Stimulated activated CD8-positive, alpha-beta memory T cell treated with anti-CD3 and anti-CD28 coated beads, Interleukin-2, amount 100 ng/mL, for 48 hours (primary cell): Measurements from ENCODE around the gene CAB39.
"Not testable (repeated sequence)": the region's sequence is repeated elsewhere in the genome, so short reads cannot be mapped to it uniquely, and the experiment has no call there.

Experiments
- DNase-seq, 2 donors: peaks; one replicate each; pipeline ENCODE4 v3.0.0-alpha.2; 2020; ENCODE audit warnings: low read depth in 2 of 2

CAB39 gene

DNA sequence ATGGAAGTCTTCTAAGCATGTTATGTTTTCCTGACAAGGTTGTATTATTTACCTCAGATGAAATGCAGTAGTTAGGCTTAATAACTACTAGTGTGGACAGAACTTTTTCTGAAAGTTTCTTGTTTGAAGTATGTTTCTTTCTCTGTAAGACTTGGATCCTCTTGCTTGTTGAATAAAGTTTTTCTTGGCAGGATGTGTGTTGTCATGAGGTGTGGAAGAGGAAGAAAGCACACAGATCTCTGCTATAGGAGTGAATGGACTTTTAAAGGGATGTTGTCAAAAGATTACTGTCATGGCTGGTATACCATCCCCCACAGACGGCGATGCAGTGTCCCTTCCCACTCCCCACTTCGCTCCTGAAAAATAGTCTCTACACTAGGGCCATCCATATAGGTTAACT lies 2.6 kb downstream of the CAB39 start:
- no peak for DNase-seq

DNA sequence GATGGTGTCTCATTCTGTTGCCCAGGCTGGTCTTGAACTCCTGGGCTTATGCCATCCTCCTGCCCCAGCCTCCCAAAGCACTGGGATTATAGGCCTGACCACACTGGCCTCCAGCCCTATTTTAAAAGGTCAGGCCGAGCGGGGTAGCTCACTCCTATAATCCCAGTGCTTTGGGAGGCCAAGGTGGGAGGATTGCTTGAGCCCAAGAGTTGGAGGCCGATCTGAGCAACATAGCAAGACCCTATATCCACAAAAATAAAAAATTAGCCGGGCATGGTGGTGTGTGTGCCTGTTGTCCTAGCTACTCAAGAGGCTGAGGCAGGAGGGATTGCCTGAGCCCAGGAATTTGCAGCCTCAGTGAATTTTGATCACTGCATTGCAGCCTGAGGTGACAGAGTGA lies 3.9 kb downstream of the CAB39 start:
- DNase-seq = no peak

- no peak for DNase-seq
Observed at GRCh38 chr2:230717600-230717999, 5.0 kb downstream of the CAB39 start.

GRCh38 chr2:230719340-230719739 lies 6.7 kb downstream of the CAB39 start:
- DNase-seq = no peak

DNA sequence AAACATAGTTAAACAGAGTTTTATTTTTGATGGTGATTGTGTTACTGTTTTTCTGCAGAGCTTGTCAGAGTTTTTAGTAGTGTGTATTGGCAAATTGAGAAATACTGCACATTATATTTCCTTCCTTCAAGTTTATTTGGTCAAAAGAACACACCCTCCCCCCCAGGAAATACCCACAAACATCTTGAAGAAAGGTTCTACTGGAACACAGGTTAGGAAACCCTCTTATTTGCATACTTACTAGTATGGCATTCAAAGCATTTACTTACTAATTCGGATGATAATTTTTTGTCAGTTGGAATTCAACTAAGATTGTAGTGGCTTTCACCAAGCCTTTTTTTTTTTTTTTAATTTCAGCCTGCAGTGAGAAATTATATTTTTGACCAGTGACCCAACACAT lies 9.1 kb downstream of the CAB39 start:
- no peak for DNase-seq

DNA sequence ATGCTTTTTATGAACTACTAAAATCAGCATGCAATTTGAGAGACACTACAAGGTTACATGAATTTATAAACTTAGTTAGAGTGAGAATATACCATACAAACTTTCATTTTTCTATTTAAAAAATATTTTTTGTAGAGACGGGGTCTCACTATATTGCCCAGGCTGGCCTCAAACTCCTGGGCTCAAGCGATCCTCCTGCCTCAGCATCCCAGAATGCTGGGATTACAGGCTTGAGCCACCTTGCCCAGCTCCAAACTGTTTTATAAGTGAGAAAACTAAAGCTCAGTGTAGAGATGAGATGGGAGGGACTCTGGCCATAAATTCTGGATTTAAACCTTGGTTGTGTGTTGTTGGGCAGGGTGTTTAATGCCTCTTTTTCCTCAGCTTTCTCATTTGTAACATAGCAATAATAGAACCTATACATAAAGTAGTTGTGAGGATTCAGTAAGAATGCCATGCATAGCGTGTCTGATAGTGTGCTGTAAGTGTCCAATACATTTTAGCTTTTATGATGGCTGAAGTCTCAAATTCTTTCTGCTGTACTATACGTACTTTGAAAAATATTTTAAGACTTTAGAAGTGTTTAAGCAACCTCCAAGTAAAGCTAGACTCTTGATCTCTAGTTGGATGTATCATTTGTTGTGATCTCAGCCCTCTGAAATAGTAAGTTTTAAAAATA lies 9.7 kb downstream of the CAB39 start:
- no peak for DNase-seq

DNA sequence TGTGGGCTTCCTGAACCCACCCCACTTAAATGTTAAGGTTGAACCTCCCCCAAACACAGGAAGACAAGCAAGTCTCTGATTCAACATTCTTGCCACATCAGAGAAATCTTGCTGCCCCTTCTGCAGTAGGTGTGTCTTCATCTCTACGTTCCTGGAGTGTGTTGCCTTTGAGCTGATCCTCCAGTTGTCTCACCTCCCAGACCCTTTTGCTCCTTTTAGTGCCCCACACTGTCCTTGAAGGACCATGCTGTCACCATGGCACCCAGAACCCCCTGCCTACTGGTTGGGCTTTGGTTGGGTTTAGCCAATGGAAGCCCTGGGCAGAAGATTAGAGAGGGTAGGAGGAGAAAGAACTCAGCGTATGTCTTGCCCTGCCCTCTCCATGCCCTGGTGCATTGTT lies 10.7 kb downstream of the CAB39 start:
- DNase-seq = no peak

DNA sequence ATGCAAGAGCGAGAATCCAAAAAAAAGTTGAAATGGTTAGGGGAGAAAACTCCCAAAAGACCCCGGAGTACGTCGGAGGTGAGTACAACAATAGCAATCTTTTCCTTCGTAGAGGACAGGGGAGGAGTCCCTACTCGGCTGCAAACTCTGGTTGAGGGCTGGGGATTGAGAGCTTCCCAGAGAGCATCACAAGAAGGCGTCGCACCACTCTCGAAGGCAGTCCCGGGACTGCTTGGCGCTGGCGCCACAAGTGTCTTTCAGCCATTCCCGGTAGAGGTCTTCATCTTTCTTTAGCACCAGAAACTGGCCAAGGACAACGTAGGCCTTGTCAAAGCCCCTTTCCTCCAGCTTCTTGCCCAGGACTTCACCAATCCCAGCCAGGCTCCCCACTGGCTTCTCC lies 12.3 kb downstream of the CAB39 start:
- DNase-seq = not testable (repeated sequence)

DNA sequence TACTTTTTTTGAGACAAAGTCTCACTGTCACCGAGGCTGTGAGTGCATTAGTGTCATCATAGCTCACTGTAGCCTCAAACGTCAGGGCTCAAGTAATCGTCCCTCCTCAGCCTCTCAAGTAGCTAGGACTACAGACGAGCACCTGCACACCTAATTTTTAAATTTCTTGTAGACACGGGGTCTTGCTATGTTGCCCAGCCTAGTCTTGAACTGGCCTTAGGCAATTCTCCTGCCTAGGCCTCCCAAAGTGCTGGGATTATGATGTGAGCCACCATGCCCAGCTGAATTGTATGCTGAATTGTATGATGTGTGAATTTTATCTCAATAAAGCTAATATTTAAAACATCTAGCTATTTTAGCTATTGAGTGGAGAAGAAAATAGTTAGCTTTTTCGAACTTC lies 18.9 kb downstream of the CAB39 start:
- DNase-seq = no peak

DNA sequence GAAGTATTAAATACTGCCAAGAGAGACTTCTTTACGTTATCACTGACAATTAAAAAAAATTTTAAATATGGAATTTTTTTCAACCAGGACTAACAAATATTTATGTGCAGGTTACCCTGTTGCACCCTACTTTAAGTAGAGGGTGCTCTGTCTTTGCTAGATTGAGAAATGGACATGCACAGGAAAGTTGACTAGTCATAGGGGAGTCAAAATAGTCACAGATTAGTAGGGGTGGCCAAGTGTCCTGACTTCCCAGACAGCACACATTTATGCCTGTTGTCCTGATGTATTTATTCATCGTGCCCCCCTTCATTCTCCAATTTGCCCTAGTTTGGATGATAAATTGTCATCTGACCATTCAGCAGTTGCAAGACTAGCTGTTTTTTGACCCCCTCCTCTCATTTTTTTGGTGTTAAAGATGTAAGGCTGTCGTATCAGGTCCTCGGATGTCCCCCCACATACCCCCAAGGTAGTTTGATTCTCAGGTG lies 20.3 kb downstream of the CAB39 start:
- DNase-seq = no peak

DNA sequence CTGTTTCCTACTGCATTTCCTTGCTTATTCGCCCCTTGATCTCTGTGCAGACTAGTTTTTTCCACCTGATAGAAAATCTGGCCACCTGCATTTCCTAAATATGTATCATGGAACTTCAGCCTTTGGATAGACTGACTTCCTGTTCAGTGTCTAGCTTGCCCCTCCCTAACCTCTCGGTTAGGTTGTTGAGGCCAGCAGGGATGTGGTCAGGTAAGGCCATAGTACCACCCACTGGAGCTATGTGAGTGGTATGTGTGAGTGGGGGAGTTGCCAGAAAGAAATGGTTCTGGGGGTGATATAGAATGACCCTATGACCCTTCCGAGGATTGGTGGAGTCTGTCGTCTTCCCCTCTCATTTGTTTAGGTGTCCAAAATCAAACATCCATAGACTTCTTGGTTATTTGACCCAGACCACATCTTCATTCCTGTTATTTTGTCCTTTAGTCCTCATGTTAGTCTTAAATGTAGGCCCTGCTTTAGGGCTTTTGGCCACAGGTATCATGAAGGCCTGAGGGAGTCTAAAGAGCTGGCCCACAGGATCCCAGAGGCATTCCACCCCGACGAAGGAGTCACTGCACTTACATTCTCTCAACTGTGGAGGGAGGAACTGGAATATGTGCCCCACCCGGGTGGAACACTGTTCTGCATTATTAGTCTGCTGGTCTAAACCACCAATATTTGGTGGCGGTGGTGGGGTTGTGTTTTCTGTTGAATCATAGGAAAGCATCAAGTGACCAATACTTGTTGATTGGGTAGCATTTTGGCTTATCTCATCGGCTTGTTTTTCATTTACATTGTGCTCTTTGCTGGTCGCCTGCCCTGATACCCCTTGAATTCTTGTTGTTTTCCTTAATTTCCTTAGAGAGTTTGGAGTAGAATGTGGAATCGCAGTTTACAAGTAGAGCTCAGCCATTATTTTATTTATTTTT lies 21.9 kb downstream of the CAB39 start:
- DNase-seq = no peak

DNA sequence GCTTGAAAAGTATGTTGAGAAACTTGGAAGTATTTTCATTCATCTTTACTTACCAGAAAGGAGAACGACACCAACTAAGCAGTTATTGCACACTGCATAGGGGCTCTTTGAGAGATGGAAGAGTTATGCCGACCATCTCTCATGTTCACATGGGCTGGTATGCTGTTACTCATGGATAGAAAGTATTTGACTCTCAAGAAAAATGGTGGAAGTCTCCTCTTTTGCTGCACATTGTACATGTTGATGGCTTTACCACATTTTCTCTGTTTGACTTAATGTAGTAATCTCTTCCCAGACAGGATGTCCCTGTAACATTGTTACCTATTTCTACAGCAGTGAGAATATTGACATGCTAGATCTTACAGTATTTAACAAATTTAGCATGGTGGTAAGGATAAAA lies 23.2 kb downstream of the CAB39 start:
- no peak for DNase-seq

DNA sequence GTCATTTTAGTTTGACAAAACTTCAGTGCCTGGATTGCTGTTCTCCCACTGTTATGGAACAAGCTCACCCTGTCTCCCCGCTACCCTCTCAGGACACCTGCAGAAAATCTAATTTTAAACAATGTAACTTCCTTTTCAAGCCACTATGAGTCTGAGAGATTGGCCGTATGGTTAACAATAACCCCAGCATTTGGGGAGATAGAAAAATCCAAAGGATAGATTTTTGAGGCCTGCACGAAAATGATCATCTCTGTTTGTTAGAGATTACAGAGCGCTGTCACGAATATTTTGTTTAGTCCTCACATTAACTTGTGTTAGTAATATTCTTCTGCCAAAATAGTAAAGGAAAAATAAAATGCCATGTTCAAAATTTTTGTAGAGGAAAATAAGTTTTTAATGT lies 24.7 kb downstream of the CAB39 start:
- no peak for DNase-seq

- no peak for DNase-seq
Observed at GRCh38 chr2:230737791-230738226, 25.2 kb downstream of the CAB39 start.

DNA sequence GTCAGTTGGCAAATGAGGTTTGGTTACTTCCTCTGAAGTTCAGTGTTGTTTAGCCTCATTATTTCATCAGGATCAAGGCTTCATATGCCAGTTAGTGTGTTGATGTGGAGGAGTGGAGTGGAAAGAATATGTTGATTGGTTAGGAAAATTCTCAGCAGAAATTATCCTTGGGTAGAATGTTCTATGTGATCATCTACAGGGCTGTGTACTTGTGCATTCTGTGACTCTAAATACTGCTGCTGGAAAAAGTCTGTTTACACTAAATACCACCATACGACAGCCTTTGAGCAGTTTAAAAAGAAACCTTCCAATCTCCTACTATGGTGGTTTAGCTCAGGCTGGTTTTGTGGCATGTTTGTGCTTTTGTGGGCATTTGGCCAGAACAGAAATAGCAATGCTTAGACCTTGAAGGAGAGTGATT lies 25.8 kb downstream of the CAB39 start:
- no peak for DNase-seq

DNA sequence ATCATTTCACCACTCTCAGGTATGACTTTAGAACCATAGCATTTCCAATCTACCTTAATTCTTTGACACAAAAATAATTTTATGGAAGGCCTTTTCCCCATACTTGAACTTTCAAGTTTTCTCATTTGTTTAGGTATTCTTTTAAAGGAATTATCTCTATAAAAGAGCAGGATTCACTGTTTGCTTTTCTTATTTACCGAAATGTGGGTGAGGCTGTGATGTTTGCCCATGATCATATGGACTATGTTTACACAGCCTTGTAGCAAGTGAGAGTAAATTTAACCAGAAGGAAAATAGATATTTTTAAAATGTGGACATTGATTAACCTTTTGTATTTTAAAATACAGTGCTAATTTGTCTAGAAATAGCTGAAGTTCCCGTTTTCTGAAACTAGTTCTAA lies 26.3 kb downstream of the CAB39 start:
- no peak for DNase-seq

GRCh38 chr2:230739961-230740360 lies 27.3 kb downstream of the CAB39 start:
- DNase-seq = no peak

DNA sequence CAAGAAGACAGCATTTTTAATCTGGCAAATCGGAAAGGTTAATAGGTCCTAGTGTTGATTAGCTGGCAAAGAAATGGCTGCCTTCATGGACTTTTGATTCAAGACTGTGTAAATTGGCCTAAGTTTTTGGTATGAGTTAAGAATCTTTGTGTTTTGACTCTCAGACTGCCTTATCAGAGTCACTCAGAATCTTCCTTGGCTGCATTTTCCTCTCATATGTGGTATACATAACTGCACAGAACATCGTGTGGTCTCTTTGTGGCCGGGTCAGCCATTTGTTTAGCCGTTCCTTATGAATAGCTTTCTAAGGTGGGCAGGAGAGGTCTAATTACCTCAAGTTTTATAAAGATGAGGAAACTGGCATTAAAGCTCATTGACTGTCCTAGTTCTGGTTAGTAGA lies 30.1 kb downstream of the CAB39 start:
- no peak for DNase-seq

GRCh38 chr2:230746213-230746612 lies 33.6 kb downstream of the CAB39 start:
- DNase-seq = no peak

DNA sequence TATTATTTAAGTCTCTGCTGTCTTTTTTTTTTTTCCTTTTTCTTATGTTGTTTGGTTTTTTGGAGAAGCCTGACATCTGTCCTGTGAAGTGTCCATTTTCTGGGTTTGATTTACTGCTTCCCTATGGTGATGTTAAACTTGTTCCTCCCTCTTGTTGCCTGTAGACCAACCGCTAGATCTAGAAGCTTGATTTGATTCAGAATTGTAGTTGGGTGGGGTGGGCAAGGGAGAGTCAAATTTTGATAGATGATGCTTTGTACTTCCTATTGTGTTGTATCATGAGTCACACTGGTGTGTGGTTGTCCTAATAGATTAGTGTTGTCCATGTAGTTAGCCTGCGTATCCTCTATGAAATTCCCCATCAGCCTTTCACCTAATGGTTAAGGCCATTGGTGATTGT lies 35.4 kb downstream of the CAB39 start:
- no peak for DNase-seq

- no peak for DNase-seq
Observed at GRCh38 chr2:230749111-230749510, 36.5 kb downstream of the CAB39 start.

GRCh38 chr2:230751062-230751461 lies 38.4 kb downstream of the CAB39 start:
- DNase-seq = no peak

GRCh38 chr2:230754200-230754599 lies 41.6 kb downstream of the CAB39 start:
- DNase-seq = no peak
